ENCODE data around the gene FKBP2.

GRCh38 chr11:64238999-64239398 lies 1.9 kb upstream of the FKBP2 start:
- no peak for TF ChIP-seq ZNF777 (tag by site-specific recombination; IDR thresholded peaks at IDR 0.05; ENCODE audit: borderline replicate concordance)
- no peak for TF ChIP-seq CTCF (tag by site-specific recombination; IDR thresholded peaks at IDR 0.05)
- TF ChIP-seq ZBTB26 (tag by site-specific recombination; optimal IDR thresholded peaks at IDR 0.05) = no peak
- TF ChIP-seq, protein P1, sequence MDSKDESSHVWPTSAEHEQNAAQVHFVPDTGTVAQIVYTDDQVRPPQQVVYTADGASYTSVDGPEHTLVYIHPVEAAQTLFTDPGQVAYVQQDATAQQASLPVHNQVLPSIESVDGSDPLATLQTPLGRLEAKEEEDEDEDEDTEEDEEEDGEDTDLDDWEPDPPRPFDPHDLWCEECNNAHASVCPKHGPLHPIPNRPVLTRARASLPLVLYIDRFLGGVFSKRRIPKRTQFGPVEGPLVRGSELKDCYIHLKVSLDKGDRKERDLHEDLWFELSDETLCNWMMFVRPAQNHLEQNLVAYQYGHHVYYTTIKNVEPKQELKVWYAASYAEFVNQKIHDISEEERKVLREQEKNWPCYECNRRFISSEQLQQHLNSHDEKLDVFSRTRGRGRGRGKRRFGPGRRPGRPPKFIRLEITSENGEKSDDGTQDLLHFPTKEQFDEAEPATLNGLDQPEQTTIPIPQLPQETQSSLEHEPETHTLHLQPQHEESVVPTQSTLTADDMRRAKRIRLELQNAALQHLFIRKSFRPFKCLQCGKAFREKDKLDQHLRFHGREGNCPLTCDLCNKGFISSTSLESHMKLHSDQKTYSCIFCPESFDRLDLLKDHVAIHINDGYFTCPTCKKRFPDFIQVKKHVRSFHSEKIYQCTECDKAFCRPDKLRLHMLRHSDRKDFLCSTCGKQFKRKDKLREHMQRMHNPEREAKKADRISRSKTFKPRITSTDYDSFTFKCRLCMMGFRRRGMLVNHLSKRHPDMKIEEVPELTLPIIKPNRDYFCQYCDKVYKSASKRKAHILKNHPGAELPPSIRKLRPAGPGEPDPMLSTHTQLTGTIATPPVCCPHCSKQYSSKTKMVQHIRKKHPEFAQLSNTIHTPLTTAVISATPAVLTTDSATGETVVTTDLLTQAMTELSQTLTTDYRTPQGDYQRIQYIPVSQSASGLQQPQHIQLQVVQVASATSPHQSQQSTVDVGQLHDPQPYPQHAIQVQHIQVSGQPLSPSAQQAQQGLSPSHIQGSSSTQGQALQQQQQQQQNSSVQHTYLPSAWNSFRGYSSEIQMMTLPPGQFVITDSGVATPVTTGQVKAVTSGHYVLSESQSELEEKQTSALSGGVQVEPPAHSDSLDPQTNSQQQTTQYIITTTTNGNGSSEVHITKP (tag by site-specific recombination; IDR thresholded peaks at IDR 0.05) = no peak
- TF ChIP-seq ZNF311 (tag by site-specific recombination; IDR thresholded peaks at IDR 0.05; ENCODE audit: borderline replicate concordance) = no peak
- TF ChIP-seq ZNF670 (tag by site-specific recombination; IDR thresholded peaks at IDR 0.05; ENCODE audit: low read depth) = no peak
- TF ChIP-seq, protein P2, sequence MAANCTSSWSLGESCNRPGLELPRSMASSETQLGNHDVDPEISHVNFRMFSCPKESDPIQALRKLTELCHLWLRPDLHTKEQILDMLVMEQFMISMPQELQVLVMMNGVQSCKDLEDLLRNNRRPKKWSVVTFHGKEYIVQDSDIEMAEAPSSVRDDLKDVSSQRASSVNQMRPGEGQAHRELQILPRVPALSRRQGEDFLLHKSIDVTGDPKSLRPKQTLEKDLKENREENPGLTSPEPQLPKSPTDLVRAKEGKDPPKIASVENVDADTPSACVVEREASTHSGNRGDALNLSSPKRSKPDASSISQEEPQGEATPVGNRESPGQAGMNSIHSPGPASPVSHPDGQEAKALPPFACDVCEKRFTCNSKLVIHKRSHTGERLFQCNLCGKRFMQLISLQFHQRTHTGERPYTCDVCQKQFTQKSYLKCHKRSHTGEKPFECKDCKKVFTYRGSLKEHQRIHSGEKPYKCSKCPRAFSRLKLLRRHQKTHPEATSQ (tag by site-specific recombination; IDR thresholded peaks at IDR 0.05) = no peak
- TF ChIP-seq ZNF654 (tag by site-specific recombination; IDR thresholded peaks at IDR 0.05; ENCODE audit: low read depth) = no peak
- no peak for TF ChIP-seq ZNF600 (tag by site-specific recombination; IDR thresholded peaks at IDR 0.05)
- TF ChIP-seq ZNF843 (tag by site-specific recombination; IDR thresholded peaks at IDR 0.05) = no peak
- TF ChIP-seq ZNF274 (IDR thresholded peaks at IDR 0.05; ENCODE audit: low read length) = no peak
- no peak for TF ChIP-seq ZNF274 (tag by site-specific recombination; IDR thresholded peaks at IDR 0.05; ENCODE audit: borderline replicate concordance)
- no peak for TF ChIP-seq ZSCAN18 (tag by site-specific recombination; IDR thresholded peaks at IDR 0.05)
